GM13976 (cell line): ENCODE results near the gene TM7SF2.
"Not testable (repeated sequence)": the region's sequence is repeated elsewhere in the genome, so short reads cannot be mapped to it uniquely, and the experiment has no call there.

Experiments used
- DNase-seq: peaks from one replicate; pipeline ENCODE4 v3.0.0; 2012; ENCODE audit warnings: low spot score
- in situ Hi-C: fragments of 300-500 bp; cut with MboI; formaldehyde crosslinking; loops from one replicate; pipeline ENCODE4 v1.12.0; 2022; ENCODE audit warnings: low sequenced_read_pairs, mixed read lengths, inconsistent platforms; ENCODE audit not compliant: unreplicated experiment
- TF ChIP-seq, protein P1 (sequence below): IDR thresholded peaks from 2 replicates; pipeline ENCODE4 v1.5.1; 2012; ENCODE audit warnings: borderline replicate concordance, mild to moderate bottlenecking; ENCODE audit not compliant: insufficient read depth; ENCODE audit errors: extremely low read depth, missing control alignments, control extremely low read depth

Gene TM7SF2

DNA sequence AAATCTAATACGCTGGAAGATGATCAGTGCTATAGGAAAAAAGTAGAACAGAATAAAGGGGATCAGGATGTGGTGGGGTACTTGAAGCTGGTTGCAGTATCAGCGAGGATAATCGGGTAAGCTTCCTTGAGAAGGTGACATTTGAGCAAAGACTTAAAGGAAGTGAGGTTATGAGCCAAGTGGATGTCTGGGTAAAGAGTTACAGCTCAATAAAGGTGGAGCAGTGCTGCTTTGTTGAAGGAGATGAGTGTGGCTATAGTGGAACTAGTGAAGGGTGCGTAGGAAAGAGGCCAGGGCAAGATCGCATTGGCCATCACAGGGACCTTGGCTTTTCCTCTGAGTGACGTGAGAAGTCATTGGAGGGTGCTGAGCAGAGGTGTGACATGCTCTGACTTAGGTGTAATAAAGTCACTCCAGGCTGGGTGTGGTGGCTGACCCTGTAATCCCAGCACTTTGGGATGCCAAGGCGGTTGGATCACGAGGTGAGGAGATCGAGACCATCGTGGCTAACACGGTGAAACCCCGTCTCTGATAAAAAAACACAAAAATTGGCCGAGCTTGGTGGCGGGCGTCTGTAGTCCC, 24.9 kb downstream of the TM7SF2 start:
- no peak for DNase-seq
- TF ChIP-seq, protein P1, sequence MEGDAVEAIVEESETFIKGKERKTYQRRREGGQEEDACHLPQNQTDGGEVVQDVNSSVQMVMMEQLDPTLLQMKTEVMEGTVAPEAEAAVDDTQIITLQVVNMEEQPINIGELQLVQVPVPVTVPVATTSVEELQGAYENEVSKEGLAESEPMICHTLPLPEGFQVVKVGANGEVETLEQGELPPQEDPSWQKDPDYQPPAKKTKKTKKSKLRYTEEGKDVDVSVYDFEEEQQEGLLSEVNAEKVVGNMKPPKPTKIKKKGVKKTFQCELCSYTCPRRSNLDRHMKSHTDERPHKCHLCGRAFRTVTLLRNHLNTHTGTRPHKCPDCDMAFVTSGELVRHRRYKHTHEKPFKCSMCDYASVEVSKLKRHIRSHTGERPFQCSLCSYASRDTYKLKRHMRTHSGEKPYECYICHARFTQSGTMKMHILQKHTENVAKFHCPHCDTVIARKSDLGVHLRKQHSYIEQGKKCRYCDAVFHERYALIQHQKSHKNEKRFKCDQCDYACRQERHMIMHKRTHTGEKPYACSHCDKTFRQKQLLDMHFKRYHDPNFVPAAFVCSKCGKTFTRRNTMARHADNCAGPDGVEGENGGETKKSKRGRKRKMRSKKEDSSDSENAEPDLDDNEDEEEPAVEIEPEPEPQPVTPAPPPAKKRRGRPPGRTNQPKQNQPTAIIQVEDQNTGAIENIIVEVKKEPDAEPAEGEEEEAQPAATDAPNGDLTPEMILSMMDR, result no peak
- in situ Hi-C loops, result no loop called here

GRCh38 chr11:65141896-65142494, 30.3 kb downstream of the TM7SF2 start:
- TF ChIP-seq, protein P1, result no peak
- DNase-seq, result no peak
- in situ Hi-C loops, result no loop called here

- in situ Hi-C loops, result no loop called here
- TF ChIP-seq, protein P1, result no peak
- DNase-seq, result no peak
Observed at GRCh38 chr11:65147352-65148075, 35.8 kb downstream of the TM7SF2 start.

DNA sequence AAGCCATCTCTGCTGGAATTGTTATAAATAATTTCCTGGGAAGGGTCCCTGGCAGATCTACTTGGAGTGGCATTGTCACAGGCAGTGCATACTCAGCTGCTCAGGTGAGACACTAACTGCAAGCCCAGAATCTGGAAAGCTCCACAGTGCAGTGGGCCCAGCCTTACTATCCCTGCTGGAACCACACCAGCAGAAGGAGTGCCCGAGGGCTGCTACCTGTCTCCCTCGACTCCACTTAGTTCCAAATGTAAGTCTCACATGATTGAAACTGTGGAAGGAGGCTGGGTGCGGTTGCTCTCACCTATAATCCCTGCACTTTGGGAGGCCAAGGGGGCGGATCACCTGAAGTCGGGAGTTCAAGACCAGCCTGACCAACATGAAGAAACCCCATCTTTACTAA, 37.0 kb downstream of the TM7SF2 start:
- TF ChIP-seq, protein P1, result no peak
- in situ Hi-C loops, result no loop called here
- DNase-seq, result no peak

- in situ Hi-C loops, DNase-seq: not testable (repeated sequence)
Observed at GRCh38 chr11:65150131-65150508, 38.4 kb downstream of the TM7SF2 start.

DNA sequence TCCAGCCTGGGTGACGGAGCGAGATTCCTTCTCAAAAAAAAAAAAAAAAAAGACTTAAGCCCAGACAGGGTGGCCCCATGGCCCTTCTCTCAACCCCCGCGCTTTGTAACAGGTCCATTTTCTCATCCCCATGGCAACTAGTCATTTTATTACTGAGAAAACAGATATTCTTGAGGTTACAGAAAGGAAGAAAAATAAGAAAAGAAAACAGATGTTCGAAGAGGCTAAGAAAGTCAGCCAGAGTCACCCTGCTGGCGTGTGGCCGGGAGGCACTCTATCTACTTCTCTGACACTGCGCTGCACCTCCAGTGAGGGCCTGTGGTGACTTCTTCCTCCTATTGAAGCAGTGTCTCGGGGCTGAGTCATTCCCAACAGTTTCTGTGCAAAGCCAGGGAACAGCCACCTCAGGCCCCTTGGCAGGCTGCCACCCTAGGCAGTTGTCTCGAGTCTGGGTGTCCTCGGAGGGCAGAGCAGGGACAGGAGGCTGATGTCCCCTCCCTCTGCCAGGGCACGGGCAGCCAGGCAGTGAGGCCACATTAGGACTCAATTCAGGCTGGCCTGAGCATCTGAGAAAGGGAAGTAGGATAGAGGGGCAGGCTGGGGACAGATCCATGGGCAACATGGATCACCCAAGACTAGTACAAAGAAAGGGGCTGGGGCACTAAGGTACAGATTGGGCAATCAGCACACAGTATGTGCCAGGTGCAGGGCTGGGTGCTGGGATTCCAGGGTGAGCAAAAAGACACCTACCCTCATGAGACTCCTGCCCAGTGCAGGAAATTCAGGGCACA, 39.0 kb downstream of the TM7SF2 start:
- DNase-seq, result no peak
- in situ Hi-C loops, result no loop called here
- TF ChIP-seq, protein P1, result no peak
